Kidney (tissue), 14 donors: ENCODE results near the gene CD33. TPM values are rescaled to one million over a fixed set of nuclear protein-coding genes. Genes with fewer than 3 reads are reported as not detected.
A peak's percentile ranks its signal among the peaks of the same experiment; 100 is the strongest.

Experiments
- DNase-seq, 5 donors: peaks; one replicate each; pipeline ENCODE4 v3.0.0-alpha.2; 2013 to 2020
- FAIRE-seq: peaks from 2 replicates; lab custom pipeline; 2012; peaks lifted over from hg19 to GRCh38; lab: Jason Lieb, UNC
- H3K27ac ChIP-seq, 2 donors: one replicate each; pipeline ENCODE4 v1.7.0; 2013; ENCODE audit warnings: low read depth in 2 of 2, low read length in 2 of 2, inconsistent platforms in 1 of 2
- H3K27me3 ChIP-seq: one replicate; pipeline ENCODE4 v1.7.1; 2013; ENCODE audit warnings: low read length, inconsistent platforms; ENCODE audit not compliant: control insufficient read depth, insufficient read depth
- H3K36me3 ChIP-seq, 3 donors: one replicate each; pipeline versions ENCODE4 v1.7.0 to v1.7.1; 2013; ENCODE audit warnings: low read length in 3 of 3, control low read depth in 1 of 3, inconsistent platforms in 1 of 3; ENCODE audit not compliant: insufficient read depth in 3 of 3, control insufficient read depth in 2 of 3
- H3K4me1 ChIP-seq, 3 donors: one replicate each; pipeline versions ENCODE4 v1.7.0 to v1.7.1; 2013; ENCODE audit warnings: low read length in 3 of 3, inconsistent platforms in 1 of 3, low read depth in 1 of 3; ENCODE audit not compliant: control insufficient read depth in 2 of 3, insufficient read depth in 2 of 3
- H3K4me3 ChIP-seq, 3 donors: one replicate each; pipeline versions ENCODE4 v1.7.0 to v1.8.1; 2013; ENCODE audit warnings: low read length in 3 of 3, control low read depth in 1 of 3, inconsistent platforms in 1 of 3
- H3K9ac ChIP-seq, 3 donors: one replicate each; pipeline versions ENCODE4 v1.7.0 to v1.7.1; 2013; ENCODE audit warnings: low read length in 3 of 3, control low read depth in 1 of 3, inconsistent platforms in 1 of 3
- H3K9me3 ChIP-seq, 3 donors: one replicate each; pipeline versions ENCODE4 v1.7.0 to v1.7.1; 2013; ENCODE audit warnings: low read length in 3 of 3, control low read depth in 1 of 3, inconsistent platforms in 1 of 3; ENCODE audit not compliant: control insufficient read depth in 2 of 3, insufficient read depth in 1 of 3
- CTCF ChIP-seq: IDR thresholded peaks from 3 replicates; pipeline ENCODE4 v1.5.1; 2012; ENCODE audit warnings: mild to moderate bottlenecking, moderate library complexity, borderline replicate concordance; ENCODE audit not compliant: insufficient read depth; ENCODE audit errors: extremely low read depth
- intact Hi-C: fragments of 100-400 bp; cut with DNase I; formaldehyde crosslinking; loops from one replicate; pipeline ENCODE4 v1.11.1; 2022
- polyA plus RNA-seq: library from polyadenylated mRNA; stranded (reverse); fragments of 350-450 nt; fragmentation: Illumina TruSeq; extraction: RNeasy Lipid Tissue Mini Kit (QIAGEN cat#74804); gene quantifications from one replicate; pipeline ENCODE4 v1.2.3, GENCODE V29; 2014; ENCODE audit warnings: low read depth, low replicate concordance; ENCODE audit not compliant: insufficient read depth
- total RNA-seq: library from RNA; stranded (reverse); fragmentation: NEBNext Ultra II Directional; extraction: Animal tissue kit (Norgen Biotek cat#: 25700); gene quantifications from one replicate; pipeline ENCODE4 v1.2.1, GENCODE V29; 2021
- donor health status: control.
- donor health status: control.
- donor health status: control.
- donor health status: control.
- donor health status: control.
- donor health status: DM: yes; HTN: yes; CAD: no.
- donor health status: Normal renal cell carcinoma (clear cell type).

CD33 gene
- total and polyA plus RNA-seq, 2 donors from 2014 or later: 2.6 to 14.0 TPM

GRCh38 chr19:51240866-51241265 lies 16.0 kb downstream of the CD33 start:
- DNase-seq (no peak), FAIRE-seq (no peak)
- Histone ChIP-seq H3K9me3 (no peaks in the 10 kb centered on the region), H3K36me3 (no peaks in the 10 kb centered on the region), H3K4me3 (no peak overlapping the region), H3K27ac (no peak overlapping the region), H3K9ac (no peak overlapping the region), H3K4me1 (no peaks in the 10 kb centered on the region), H3K27me3 (no peaks in the 10 kb centered on the region)
- intact Hi-C loops: no loop called here
- TF ChIP-seq CTCF: no peak

- no peaks in the 10 kb centered on the region for H3K9me3 ChIP-seq
- H3K36me3 ChIP-seq: no peaks in the 10 kb centered on the region
- intact Hi-C loops: no loop called here
- DNase-seq: no peak
- no peaks in the 10 kb centered on the region for H3K4me1 ChIP-seq
- H3K27me3 ChIP-seq: no peaks in the 10 kb centered on the region
- H3K9ac ChIP-seq: no peak overlapping the region
- TF ChIP-seq CTCF: no peak
- H3K27ac ChIP-seq: no peak overlapping the region
- no peak for FAIRE-seq
- no peak overlapping the region for H3K4me3 ChIP-seq
These were observed 18.2 kb downstream of the CD33 start for GRCh38 chr19:51242881-51243630.

- Histone ChIP-seq H3K9ac (no peak overlapping the region), H3K27me3 (no peaks in the 10 kb centered on the region), H3K4me3 (no peak overlapping the region), H3K36me3 (no peaks in the 10 kb centered on the region), H3K4me1 (no peaks in the 10 kb centered on the region), H3K9me3 (no peaks in the 10 kb centered on the region), H3K27ac (no peak overlapping the region)
- intact Hi-C loops: no loop called here
- TF ChIP-seq CTCF: no peak
- peak in 1 of 5 donors; percentile 12 for DNase-seq
- FAIRE-seq: no peak
These were observed 21.3 kb downstream of the CD33 start for GRCh38 chr19:51246164-51246552.
